Endothelial cell of umbilical vein (primary cell): ENCODE data around the gene OSBP2. TPM values are rescaled to one million over a fixed set of nuclear protein-coding genes. Genes with fewer than 3 reads are reported as not detected.

ENCODE experiments used
- BruUV-seq: library from RNA; stranded (reverse); fragments of 400-500 nt; replicated peaks from 2 replicates; lab custom pipeline; 2021; lab: Mats Ljungman, UMichigan
- CTCF ChIA-PET: fragments of 300-600, 350-600 bp; sonication (Branson Sonifier 250); formaldehyde crosslinking; loops from one replicate; lab custom pipeline; 2021; ENCODE audit warnings: antibody characterized with exemption, inconsistent platforms; lab: Charles Lee
- POLR2A ChIA-PET: fragments of 300-600, 350-600 bp; sonication (Branson Sonifier 250); formaldehyde crosslinking; loops from one replicate; lab custom pipeline; 2021; ENCODE audit warnings: antibody characterized with exemption, inconsistent platforms; lab: Charles Lee
- DNase-seq: peaks from one replicate; pipeline ENCODE4 v3.0.0-alpha.2; 2011; ENCODE audit warnings: low read depth, low spot score
- FAIRE-seq: peaks from 2 replicates; lab custom pipeline; 2011; peaks lifted over from hg19 to GRCh38; lab: Jason Lieb, UNC
- H2AFZ ChIP-seq: 2 replicates; pipeline ENCODE4 v1.6.0; 2012; ENCODE audit warnings: low read depth, low read length, control low read depth, inconsistent platforms
- H3K27ac ChIP-seq: 2 replicates; pipeline ENCODE4 v1.5.1; 2011; ENCODE audit warnings: low read depth, mild to moderate bottlenecking, control low read depth, low read length, moderate library complexity; ENCODE audit not compliant: insufficient read depth
- H3K27me3 ChIP-seq, 2 experiments: 2 replicates each; pipeline versions ENCODE4 v1.6.0 to v1.6.1; 2011; ENCODE audit warnings: low read length in 2 of 2, mixed read lengths in 1 of 2; ENCODE audit not compliant: control insufficient read depth in 2 of 2, insufficient read depth in 2 of 2
- H3K36me3 ChIP-seq, 2 experiments: 2 replicates in 1 of 2; 3 replicates in 1 of 2; pipeline ENCODE4 v1.5.1; 2011; ENCODE audit warnings: low read length in 2 of 2, mild to moderate bottlenecking in 1 of 2, moderate library complexity in 1 of 2; ENCODE audit not compliant: control insufficient read depth in 2 of 2, insufficient read depth in 2 of 2; ENCODE audit errors: extremely low read depth in 1 of 2
- H3K4me1 ChIP-seq: 3 replicates; pipeline ENCODE4 v1.5.1; 2011; ENCODE audit warnings: mild to moderate bottlenecking, low read length; ENCODE audit not compliant: control insufficient read depth, insufficient read depth; ENCODE audit errors: extremely low read depth
- H3K4me2 ChIP-seq: 2 replicates; pipeline ENCODE4 v1.6.1; 2011; ENCODE audit warnings: low read length, control low read depth, mixed read lengths; ENCODE audit not compliant: insufficient read depth
- H3K4me3 ChIP-seq, 3 experiments: fragments of 200-600 bp in 1 of 3; sonication (generic), shearing (Covaris generic) in 1 of 3; replicated peaks in 1 of 3; 2 replicates each; pipeline ENCODE4 v1.5.1; 2011 to 2016; ENCODE audit warnings: control low read depth in 3 of 3, low read length in 3 of 3, mild to moderate bottlenecking in 2 of 3, inconsistent platforms in 1 of 3, low read depth in 1 of 3, moderate library complexity in 1 of 3; ENCODE audit not compliant: insufficient read depth in 1 of 3
- H3K79me2 ChIP-seq: 2 replicates; pipeline ENCODE4 v1.6.0; 2012; ENCODE audit warnings: low read length, inconsistent platforms; ENCODE audit not compliant: control insufficient read depth, insufficient read depth
- H3K9ac ChIP-seq: replicated peaks from 2 replicates; pipeline ENCODE3; 2011; ENCODE audit warnings: low read length, control low read depth; ENCODE audit not compliant: insufficient read depth; ENCODE audit errors: extremely low read depth
- H3K9me1 ChIP-seq: replicated peaks from 3 replicates; pipeline ENCODE4 v1.6.0; 2011; ENCODE audit warnings: mild to moderate bottlenecking, low read length; ENCODE audit not compliant: control insufficient read depth, insufficient read depth; ENCODE audit errors: extremely low read depth
- H3K9me3 ChIP-seq: replicated peaks from 2 replicates; pipeline ENCODE4 v1.5.1; 2012; ENCODE audit warnings: low read length, inconsistent platforms; ENCODE audit not compliant: control insufficient read depth, insufficient read depth
- H4K20me1 ChIP-seq: replicated peaks from 2 replicates; pipeline ENCODE3; 2011; ENCODE audit warnings: mild to moderate bottlenecking, low read length; ENCODE audit not compliant: control insufficient read depth, insufficient read depth; ENCODE audit errors: extremely low read depth
- EZH2 ChIP-seq: IDR thresholded peaks from 2 replicates; pipeline ENCODE4 v1.6.1; 2012; ENCODE audit warnings: borderline replicate concordance, low read depth, mild to moderate bottlenecking, moderate library complexity, low read length, inconsistent platforms; ENCODE audit not compliant: severe bottlenecking
- FOS ChIP-seq: IDR thresholded peaks from 2 replicates; pipeline ENCODE4 v1.6.1; 2011; ENCODE audit warnings: mild to moderate bottlenecking, low read length, moderate library complexity, borderline replicate concordance; ENCODE audit not compliant: insufficient read depth
- GATA2 ChIP-seq: IDR thresholded peaks from 2 replicates; pipeline ENCODE4 v1.7.0; 2011; ENCODE audit warnings: low read depth, mild to moderate bottlenecking, moderate library complexity, mixed read lengths, low read length; ENCODE audit not compliant: insufficient read length, insufficient read depth
- JUN ChIP-seq: IDR thresholded peaks from 2 replicates; pipeline ENCODE4 v1.6.1; 2011; ENCODE audit warnings: borderline replicate concordance, low read depth; ENCODE audit not compliant: insufficient read length, insufficient read depth
- MAX ChIP-seq: IDR thresholded peaks from 2 replicates; pipeline ENCODE4 v1.6.1; 2011; ENCODE audit not compliant: insufficient read depth, insufficient read length
- MYC ChIP-seq: IDR thresholded peaks from one replicate; pipeline ENCODE4 v1.6.1; 2011; ENCODE audit warnings: mild to moderate bottlenecking, low read depth, low read length
- POLR2A ChIP-seq: IDR thresholded peaks from 2 replicates; pipeline ENCODE4 v1.6.1; 2012; ENCODE audit warnings: low read depth, mild to moderate bottlenecking, control low read depth, low read length
- POLR2AphosphoS5 ChIP-seq: IDR thresholded peaks from 2 replicates; pipeline ENCODE4 v1.6.1; 2012; ENCODE audit warnings: low read depth, mild to moderate bottlenecking, control low read depth, low read length, moderate library complexity; ENCODE audit not compliant: insufficient read depth
- dilution Hi-C: fragments of 300-500 bp; cut with MboI; formaldehyde crosslinking; loops from one replicate; pipeline ENCODE4 v1.15.0; 2019; ENCODE audit warnings: low sequenced_read_pairs; ENCODE audit not compliant: extremely low pct_ligation_motif_present
- intact Hi-C: fragments of 100-400 bp; cut with micrococcal nuclease; formaldehyde crosslinking; loops from one replicate; pipeline ENCODE4 v1.10.0; 2022
- polyA plus RNA-seq, 4 experiments: library from polyadenylated mRNA; depleted of rRNA in 3 of 4; stranded (reverse) in 3 of 4; unstranded in 1 of 4; fragments of >200 nt; gene quantifications; 2 replicates each; pipeline versions ENCODE4 v1.2.1 to v1.2.3, GENCODE V29; 2011 to 2012; ENCODE audit warnings: missing spikeins in 1 of 4
- total RNA-seq: library from RNA; stranded (reverse); gene quantifications from 2 replicates; pipeline ENCODE4 v1.2.3, GENCODE V29; 2021
- TF ChIP-seq, protein P1 (sequence below), 2 donors: IDR thresholded peaks; 1 replicate in 1 of 2; 2 replicates in 1 of 2; pipeline ENCODE4 v1.5.1; 2011; ENCODE audit warnings: low read length in 2 of 2, mild to moderate bottlenecking in 2 of 2, moderate library complexity in 2 of 2, control low read depth in 1 of 2, inconsistent platforms in 1 of 2, low read depth in 1 of 2; ENCODE audit not compliant: insufficient read depth in 1 of 2; ENCODE audit errors: extremely low read depth in 1 of 2

Gene OSBP2
- total and polyA plus RNA-seq, 2 donors (not counting 3 experiments of a cell fraction or from before 2014, with no cell fraction given): 4.1 to 7.5 TPM

- Histone ChIP-seq H3K9me3 (no peaks in the 10 kb centered on the region), H4K20me1 (no peaks in the 10 kb centered on the region), H3K9me1 (no peaks in the 10 kb centered on the region), H3K9ac (no peak overlapping the region), H3K79me2 (no peaks in the 10 kb centered on the region), H3K27me3 (no peaks in the 10 kb centered on the region), H3K4me1 (no peaks in the 10 kb centered on the region), H3K4me2 (no peak overlapping the region), H3K36me3 (no peaks in the 10 kb centered on the region), H3K27ac (no peak overlapping the region), H3K4me3 (no peak overlapping the region), H2AFZ (no peak overlapping the region)
- dilution Hi-C loops: no loop called here
- CTCF ChIA-PET: interaction anchor here (1.3 kb wide), 1 partner anchor 7 kb away, joined by 4 read pairs; no protein-coding TSS in a partner anchor
- DNase-seq (no peak), FAIRE-seq (no peak)
- POLR2A ChIA-PET: no interaction called here
- BruUV-seq: no TSS peak
- TF ChIP-seq, protein P1, sequence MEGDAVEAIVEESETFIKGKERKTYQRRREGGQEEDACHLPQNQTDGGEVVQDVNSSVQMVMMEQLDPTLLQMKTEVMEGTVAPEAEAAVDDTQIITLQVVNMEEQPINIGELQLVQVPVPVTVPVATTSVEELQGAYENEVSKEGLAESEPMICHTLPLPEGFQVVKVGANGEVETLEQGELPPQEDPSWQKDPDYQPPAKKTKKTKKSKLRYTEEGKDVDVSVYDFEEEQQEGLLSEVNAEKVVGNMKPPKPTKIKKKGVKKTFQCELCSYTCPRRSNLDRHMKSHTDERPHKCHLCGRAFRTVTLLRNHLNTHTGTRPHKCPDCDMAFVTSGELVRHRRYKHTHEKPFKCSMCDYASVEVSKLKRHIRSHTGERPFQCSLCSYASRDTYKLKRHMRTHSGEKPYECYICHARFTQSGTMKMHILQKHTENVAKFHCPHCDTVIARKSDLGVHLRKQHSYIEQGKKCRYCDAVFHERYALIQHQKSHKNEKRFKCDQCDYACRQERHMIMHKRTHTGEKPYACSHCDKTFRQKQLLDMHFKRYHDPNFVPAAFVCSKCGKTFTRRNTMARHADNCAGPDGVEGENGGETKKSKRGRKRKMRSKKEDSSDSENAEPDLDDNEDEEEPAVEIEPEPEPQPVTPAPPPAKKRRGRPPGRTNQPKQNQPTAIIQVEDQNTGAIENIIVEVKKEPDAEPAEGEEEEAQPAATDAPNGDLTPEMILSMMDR (IDR thresholded peaks at IDR 0.05; ENCODE audit: extremely low read depth in 1 of 2, insufficient read depth in 1 of 2, low read depth in 1 of 2, low read length in 2 of 2): no peak
- TF ChIP-seq POLR2AphosphoS5 (no peak), FOS (no peak), MAX (no peak), POLR2A (no peak), GATA2 (no peak), MYC (no peak), JUN (no peak), EZH2 (no peak)
- intact Hi-C loops: no loop called here
Measured at GRCh38 chr22:30770716-30771115, 76.0 kb downstream of the OSBP2 start.
